Keratinocyte (primary cell): ENCODE results near the gene ARNT2. TPM values are rescaled to one million over a fixed set of nuclear protein-coding genes. Genes with fewer than 3 reads are reported as not detected.

Experiments used
- DNase-seq: peaks from one replicate; pipeline ENCODE4 v3.0.0-alpha.2; 2011; ENCODE audit warnings: low read depth, missing footprints, low spot score
- FAIRE-seq: peaks from 2 replicates; lab custom pipeline; 2011; peaks lifted over from hg19 to GRCh38; lab: Jason Lieb, UNC
- H2AFZ ChIP-seq: 2 replicates; pipeline ENCODE4 v1.6.0; 2012; ENCODE audit warnings: low read length, control low read depth, inconsistent platforms; ENCODE audit not compliant: control insufficient read depth
- H3K27ac ChIP-seq: 2 replicates; pipeline ENCODE4 v1.5.1; 2011; ENCODE audit warnings: low read length; ENCODE audit not compliant: control insufficient read depth, insufficient read depth
- H3K27me3 ChIP-seq: 3 replicates; pipeline ENCODE4 v1.6.0; 2011; ENCODE audit warnings: low read length; ENCODE audit not compliant: control insufficient read depth, insufficient read depth; ENCODE audit errors: extremely low read depth
- H3K36me3 ChIP-seq, 2 experiments: 2 replicates in 1 of 2; 3 replicates in 1 of 2; pipeline ENCODE4 v1.5.1; 2011; ENCODE audit warnings: low read length in 2 of 2, mild to moderate bottlenecking in 1 of 2; ENCODE audit not compliant: control insufficient read depth in 2 of 2, insufficient read depth in 2 of 2; ENCODE audit errors: extremely low read depth in 1 of 2
- H3K4me1 ChIP-seq: 3 replicates; pipeline ENCODE4 v1.5.1; 2011; ENCODE audit warnings: low read length; ENCODE audit not compliant: control insufficient read depth, insufficient read depth; ENCODE audit errors: extremely low read depth
- H3K4me2 ChIP-seq: 3 replicates; pipeline ENCODE4 v1.6.0; 2011; ENCODE audit warnings: low read depth, low read length; ENCODE audit not compliant: control insufficient read depth, insufficient read depth; ENCODE audit errors: extremely low read depth
- H3K4me3 ChIP-seq, 3 experiments: fragments of 200-600 bp in 1 of 3; sonication (generic) in 1 of 3; 2 replicates in 2 of 3; 3 replicates in 1 of 3; pipeline ENCODE4 v1.5.1; 2011 to 2016; ENCODE audit warnings: low read length in 3 of 3, mild to moderate bottlenecking in 3 of 3, control low read depth in 2 of 3, inconsistent platforms in 1 of 3, low read depth in 1 of 3, mixed read lengths in 1 of 3, mixed run types in 1 of 3, moderate library complexity in 1 of 3; ENCODE audit not compliant: control insufficient read depth in 2 of 3, insufficient read depth in 2 of 3; ENCODE audit errors: extremely low read depth in 1 of 3
- H3K79me2 ChIP-seq: 2 replicates; pipeline ENCODE4 v1.6.0; 2012; ENCODE audit warnings: low read length; ENCODE audit not compliant: control insufficient read depth, insufficient read depth
- H3K9ac ChIP-seq: 3 replicates; pipeline ENCODE4 v1.6.0; 2011; ENCODE audit warnings: low read length; ENCODE audit not compliant: control insufficient read depth, insufficient read depth; ENCODE audit errors: extremely low read depth
- H3K9me1 ChIP-seq: 3 replicates; pipeline ENCODE4 v1.6.0; 2011; ENCODE audit warnings: low read length; ENCODE audit not compliant: control insufficient read depth, insufficient read depth; ENCODE audit errors: extremely low read depth
- H3K9me3 ChIP-seq: 2 replicates; pipeline ENCODE4 v1.5.1; 2012; ENCODE audit warnings: low read depth, low read length; ENCODE audit not compliant: control insufficient read depth
- H4K20me1 ChIP-seq: 3 replicates; pipeline ENCODE4 v1.6.0; 2011; ENCODE audit warnings: low read length; ENCODE audit not compliant: control insufficient read depth, insufficient read depth; ENCODE audit errors: extremely low read depth
- EZH2 ChIP-seq: IDR thresholded peaks from one replicate; pipeline ENCODE4 v1.6.1; 2012; ENCODE audit warnings: inconsistent platforms, mild to moderate bottlenecking, low read length, moderate library complexity
- dilution Hi-C: fragments of 300-500 bp; cut with MboI; formaldehyde crosslinking; loops from one replicate; pipeline ENCODE4 v1.7.0; 2020; ENCODE audit warnings: low sequenced_read_pairs; ENCODE audit not compliant: extremely low pct_ligation_motif_present
- polyA plus RNA-seq, 5 experiments: library from polyadenylated mRNA; depleted of rRNA in 3 of 5; stranded (reverse) in 3 of 5; stranded (forward) in 1 of 5; unstranded in 1 of 5; fragments of >200 nt; gene quantifications; 1 replicate in 1 of 5; 2 replicates in 3 of 5; 3 replicates in 1 of 5; pipeline versions ENCODE4 v1.2.1 to v1.2.3, GENCODE V29; 2011 to 2012; ENCODE audit warnings: missing spikeins in 2 of 5, low read depth in 1 of 5, low replicate concordance in 1 of 5
- TF ChIP-seq, protein P1 (sequence below), 3 experiments: IDR thresholded peaks in 1 of 3; conservative IDR thresholded peaks in 1 of 3; optimal IDR thresholded peaks in 1 of 3; 2 replicates in 2 of 3; 3 replicates in 1 of 3; pipeline versions ENCODE3 to v1.5.1; 2011; ENCODE audit warnings: low read length in 3 of 3, mild to moderate bottlenecking in 3 of 3, moderate library complexity in 2 of 3, control low read depth in 1 of 3, inconsistent platforms in 1 of 3; ENCODE audit not compliant: insufficient read depth in 2 of 3; ENCODE audit errors: extremely low read depth in 1 of 3

Gene ARNT2
- polyA plus RNA-seq, 1 donor (not counting 4 experiments of a cell fraction or from before 2014, with no cell fraction given) = 0.16 TPM

GRCh38 chr15:80605591-80606150 lies 201.5 kb downstream of the ARNT2 start:
- Histone ChIP-seq H2AFZ (no peak overlapping the region), H3K9me1 (no peaks in the 10 kb centered on the region)
- dilution Hi-C loops = no loop called here

DNA sequence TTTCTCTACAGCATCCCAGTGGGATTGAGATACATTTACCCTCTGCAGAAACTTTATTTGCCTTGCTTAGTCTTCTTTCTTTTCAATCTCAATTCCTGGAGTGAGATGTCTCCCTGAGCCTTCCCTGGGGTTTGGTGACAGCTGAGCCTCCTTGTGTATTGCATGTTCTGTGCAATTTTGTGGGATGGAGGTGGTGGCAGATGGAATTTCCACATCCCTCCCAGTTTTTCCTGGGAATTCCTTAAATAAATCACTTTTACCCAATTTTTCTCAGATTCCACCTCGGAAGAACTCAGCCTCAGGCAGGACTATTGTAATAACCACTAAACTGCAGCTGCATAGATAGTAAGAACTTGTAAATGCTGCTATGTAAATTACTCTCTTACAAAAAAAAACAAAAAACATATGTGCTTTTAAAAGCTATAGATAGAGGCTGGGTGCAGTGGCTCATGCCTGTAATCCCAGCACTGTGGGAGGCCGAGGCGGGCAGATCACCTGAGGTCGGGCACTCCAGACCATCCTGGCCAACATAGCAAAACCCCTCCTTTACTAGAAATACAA lies 202.4 kb downstream of the ARNT2 start:
- dilution Hi-C loops = no loop called here
- FAIRE-seq = no peak

More at GRCh38 chr15:80605591-80606150, 201.5 kb downstream of the ARNT2 start:
- TF ChIP-seq, protein P1, sequence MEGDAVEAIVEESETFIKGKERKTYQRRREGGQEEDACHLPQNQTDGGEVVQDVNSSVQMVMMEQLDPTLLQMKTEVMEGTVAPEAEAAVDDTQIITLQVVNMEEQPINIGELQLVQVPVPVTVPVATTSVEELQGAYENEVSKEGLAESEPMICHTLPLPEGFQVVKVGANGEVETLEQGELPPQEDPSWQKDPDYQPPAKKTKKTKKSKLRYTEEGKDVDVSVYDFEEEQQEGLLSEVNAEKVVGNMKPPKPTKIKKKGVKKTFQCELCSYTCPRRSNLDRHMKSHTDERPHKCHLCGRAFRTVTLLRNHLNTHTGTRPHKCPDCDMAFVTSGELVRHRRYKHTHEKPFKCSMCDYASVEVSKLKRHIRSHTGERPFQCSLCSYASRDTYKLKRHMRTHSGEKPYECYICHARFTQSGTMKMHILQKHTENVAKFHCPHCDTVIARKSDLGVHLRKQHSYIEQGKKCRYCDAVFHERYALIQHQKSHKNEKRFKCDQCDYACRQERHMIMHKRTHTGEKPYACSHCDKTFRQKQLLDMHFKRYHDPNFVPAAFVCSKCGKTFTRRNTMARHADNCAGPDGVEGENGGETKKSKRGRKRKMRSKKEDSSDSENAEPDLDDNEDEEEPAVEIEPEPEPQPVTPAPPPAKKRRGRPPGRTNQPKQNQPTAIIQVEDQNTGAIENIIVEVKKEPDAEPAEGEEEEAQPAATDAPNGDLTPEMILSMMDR (optimal IDR thresholded peaks at IDR 0.05 in 1 of 3, IDR thresholded peaks at IDR 0.05 in 1 of 3, conservative IDR thresholded peaks at IDR 0.05 in 1 of 3; ENCODE audit: extremely low read depth in 1 of 3, insufficient read depth in 2 of 3, low read length in 3 of 3) = no peak
- TF ChIP-seq EZH2 = no peak
- Histone ChIP-seq H3K4me1 (peaks cover 20% of the 10 kb centered on the region), H3K9me3 (no peaks in the 10 kb centered on the region), H3K36me3 (no peaks in the 10 kb centered on the region), H3K79me2 (no peaks in the 10 kb centered on the region), H3K4me2 (no peak overlapping the region), H4K20me1 (no peaks in the 10 kb centered on the region), H3K27me3 (no peaks in the 10 kb centered on the region), H3K9ac (no peak overlapping the region), H3K4me3 (no peak overlapping the region), H3K27ac (no peak overlapping the region)
- no peak for FAIRE-seq
- DNase-seq = no peak

More for the DNA sequence above, 202.4 kb downstream of the ARNT2 start:
- Histone ChIP-seq H3K36me3 (no peaks in the 10 kb centered on the region), H3K9me1 (no peaks in the 10 kb centered on the region), H3K27ac (no peak overlapping the region), H2AFZ (no peak overlapping the region), H3K9ac (no peak overlapping the region), H3K27me3 (no peaks in the 10 kb centered on the region), H3K9me3 (no peaks in the 10 kb centered on the region), H4K20me1 (no peaks in the 10 kb centered on the region), H3K79me2 (no peaks in the 10 kb centered on the region), H3K4me1 (peaks cover 20% of the 10 kb centered on the region), H3K4me3 (no peak overlapping the region), H3K4me2 (no peak overlapping the region)
- TF ChIP-seq, protein P1 (optimal IDR thresholded peaks at IDR 0.05 in 1 of 3, IDR thresholded peaks at IDR 0.05 in 1 of 3, conservative IDR thresholded peaks at IDR 0.05 in 1 of 3; ENCODE audit: extremely low read depth in 1 of 3, insufficient read depth in 2 of 3, low read length in 3 of 3) = no peak
- no peak for TF ChIP-seq EZH2
- DNase-seq = no peak
